Occipital lobe (tissue), 2 donors: ENCODE measurements around the gene RAE1. TPM values are rescaled to one million over a fixed set of nuclear protein-coding genes. Genes with fewer than 3 reads are reported as not detected.

ENCODE experiments used
- DNase-seq: peaks from one replicate; lab custom pipeline; 2025; lab: John Stamatoyannopoulos, UW
- total RNA-seq: library from RNA; depleted of rRNA; stranded (reverse); fragments of >200 nt; gene quantifications from one replicate; pipeline ENCODE4 v1.2.3, GENCODE V29; 2014

RAE1 gene
- total RNA-seq, 1 donor from 2014 or later = 35.2 TPM

- DNase-seq = no peak
Observed at GRCh38 chr20:57387945-57388371, 36.9 kb downstream of the RAE1 start.

- DNase-seq = no peak
Observed at GRCh38 chr20:57388953-57389694, 38.1 kb downstream of the RAE1 start.

- DNase-seq = no peak
Observed at GRCh38 chr20:57389695-57390603, 38.9 kb downstream of the RAE1 start.

- peak; percentile 61 for DNase-seq
Observed at GRCh38 chr20:57390604-57391438, 39.8 kb downstream of the RAE1 start, which contains the start of gene RBM38. Gene RBM38, plus strand, starts transcription at chr20:57391396. Its CDS starts 186 bp downstream, at chr20:57391582.

GRCh38 chr20:57391439-57392301, 40.6 kb downstream of the RAE1 start:
- no peak for DNase-seq

- DNase-seq = no peak
Observed at GRCh38 chr20:57392512-57393271, 41.6 kb downstream of the RAE1 start.

- no peak for DNase-seq
Observed at GRCh38 chr20:57393321-57394120, 42.5 kb downstream of the RAE1 start.

- no peak for DNase-seq
Observed at GRCh38 chr20:57394121-57395082, 43.3 kb downstream of the RAE1 start.

- DNase-seq = peak; percentile 86
Observed at GRCh38 chr20:57395111-57395966, 44.3 kb downstream of the RAE1 start.

- no peak for DNase-seq
Observed at GRCh38 chr20:57396212-57396983, 45.3 kb downstream of the RAE1 start.

- no peak for DNase-seq
Observed at GRCh38 chr20:57396984-57397692, 46.1 kb downstream of the RAE1 start.

GRCh38 chr20:57397693-57398108, 46.6 kb downstream of the RAE1 start:
- DNase-seq = no peak

GRCh38 chr20:57398231-57398821, 47.3 kb downstream of the RAE1 start:
- DNase-seq = no peak

GRCh38 chr20:57398901-57399535, 48.0 kb downstream of the RAE1 start:
- no peak for DNase-seq
